Ascending aorta (tissue), 2 donors: Measurements from ENCODE around the gene ALG12. TPM values are rescaled to one million over a fixed set of nuclear protein-coding genes. Genes with fewer than 3 reads are reported as not detected.

Experiments
- DNase-seq, 2 donors: peaks; one replicate each; pipeline ENCODE4 v3.0.0-alpha.2; 2019; ENCODE audit warnings: low spot score in 2 of 2
- H3K27ac ChIP-seq, 2 donors: fragments of 200-600 bp; sonication (generic); one replicate each; pipeline ENCODE4 v1.5.1; 2016 to 2017; ENCODE audit warnings: mild to moderate bottlenecking in 1 of 2
- H3K27me3 ChIP-seq: fragments of 200-600 bp; sonication (generic); one replicate; pipeline ENCODE4 v1.5.1; 2017
- H3K36me3 ChIP-seq, 2 donors: fragments of 200-600 bp; sonication (generic); one replicate each; pipeline ENCODE4 v1.5.1; 2016
- H3K4me1 ChIP-seq, 2 donors: fragments of 200-600 bp; sonication (generic); one replicate each; pipeline ENCODE4 v1.5.1; 2016 to 2017; ENCODE audit warnings: mild to moderate bottlenecking in 1 of 2
- H3K4me3 ChIP-seq, 2 donors: fragments of 200-600 bp; sonication (generic); one replicate each; pipeline ENCODE4 v1.5.1; 2016 to 2017; ENCODE audit warnings: mild to moderate bottlenecking in 1 of 2
- H3K9me3 ChIP-seq, 2 donors: fragments of 200-600 bp; sonication (generic); one replicate each; pipeline ENCODE4 v1.5.1; 2016
- CTCF ChIP-seq, 3 experiments: fragments of 200-600 bp in 2 of 3; fragments of 450-650 bp in 1 of 3; sonication (generic) in 2 of 3; IDR thresholded peaks; one replicate each; pipeline ENCODE4 v1.5.1; 2016 to 2019; ENCODE audit warnings: antibody characterized with exemption in 3 of 3, mild to moderate bottlenecking in 1 of 3, moderate library complexity in 1 of 3
- intact Hi-C: fragments of 100-400 bp; cut with DNase I; formaldehyde crosslinking; loops from one replicate; pipeline ENCODE4 v1.15.1; 2023
- total RNA-seq: library from RNA; depleted of rRNA; stranded (reverse); fragments of >200 nt; gene quantifications from one replicate; pipeline ENCODE4 v1.1.0, GENCODE V29; 2016

Gene ALG12
- 6.9 TPM for total RNA-seq

DNA sequence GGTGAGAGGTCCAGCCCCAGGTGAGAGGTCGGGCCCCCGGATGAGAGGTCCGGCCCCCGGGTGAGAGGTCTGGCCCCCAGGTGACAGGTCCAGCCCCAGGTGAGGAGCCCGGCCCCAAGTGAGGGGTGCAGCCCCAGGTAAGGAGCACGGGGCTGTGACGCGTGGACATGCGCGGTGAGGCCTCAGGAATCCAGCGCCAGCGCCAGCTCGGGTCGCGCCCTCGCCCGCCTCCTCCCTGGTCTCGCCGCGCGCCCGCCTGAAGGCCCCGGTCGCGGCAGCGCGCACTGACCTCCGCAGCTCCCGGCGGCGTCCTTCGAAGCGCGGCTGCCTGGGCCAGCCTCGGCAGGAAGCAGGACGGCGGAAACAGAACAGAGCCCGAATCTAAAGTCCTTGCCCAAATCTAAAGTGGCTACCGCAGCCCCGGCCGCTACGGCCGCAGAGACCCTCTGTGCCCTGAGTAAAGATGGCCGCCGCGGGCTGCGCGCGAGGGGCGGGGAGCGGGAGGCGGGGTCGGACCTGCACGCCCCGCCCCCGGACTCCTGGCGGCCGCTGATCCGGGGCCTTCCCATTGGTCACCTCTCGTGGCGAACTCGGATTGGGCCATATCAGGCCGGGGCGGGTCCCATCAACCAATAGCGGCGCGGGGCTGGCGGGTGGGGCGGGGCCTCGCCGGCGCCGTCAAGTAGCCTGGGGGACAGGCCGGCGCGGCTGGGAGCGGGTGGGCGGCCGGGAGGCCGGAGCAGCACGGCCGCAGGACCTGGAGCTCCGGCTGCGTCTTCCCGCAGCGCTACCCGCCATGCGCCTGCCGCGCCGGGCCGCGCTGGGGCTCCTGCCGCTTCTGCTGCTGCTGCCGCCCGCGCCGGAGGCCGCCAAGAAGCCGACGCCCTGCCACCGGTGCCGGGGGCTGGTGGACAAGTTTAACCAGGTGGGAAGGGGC, at the start of gene ALG12, which contains the start of gene CRELD2:
Gene ALG12 (minus strand): TSS at position 465 of the 937 bp plus-strand sequence. CDS start 4,673 bp downstream, outside the sequence.
Gene CRELD2 (plus strand): TSS at position 661 of the 937 bp plus-strand sequence. CDS start 136 bp downstream, at position 797.
- intact Hi-C loops = loop anchor here (1.0 to 5.0 kb wide), 5 partner anchors 13 to 283 kb away; partner anchors contain the start of genes PIM3, SELENOO, TRABD and ZBED4
- no peaks in the 10 kb centered on the region for H3K9me3 ChIP-seq
- no peak for TF ChIP-seq CTCF (IDR thresholded peaks at IDR 0.05)
- H3K27me3 ChIP-seq = no peaks in the 10 kb centered on the region
- H3K4me3 ChIP-seq = peak within 1 kb of the TSS; percentile 76 to 90
- H3K27ac ChIP-seq = peak within 1 kb of the TSS; percentile 95
- H3K4me1 ChIP-seq = peaks cover 0 to 12% of the 10 kb centered on the region in 2 donors
- peak; percentile 94 to 99 for DNase-seq
- H3K36me3 ChIP-seq = peaks cover 4 to 27% of the 10 kb centered on the region in 2 donors

DNA sequence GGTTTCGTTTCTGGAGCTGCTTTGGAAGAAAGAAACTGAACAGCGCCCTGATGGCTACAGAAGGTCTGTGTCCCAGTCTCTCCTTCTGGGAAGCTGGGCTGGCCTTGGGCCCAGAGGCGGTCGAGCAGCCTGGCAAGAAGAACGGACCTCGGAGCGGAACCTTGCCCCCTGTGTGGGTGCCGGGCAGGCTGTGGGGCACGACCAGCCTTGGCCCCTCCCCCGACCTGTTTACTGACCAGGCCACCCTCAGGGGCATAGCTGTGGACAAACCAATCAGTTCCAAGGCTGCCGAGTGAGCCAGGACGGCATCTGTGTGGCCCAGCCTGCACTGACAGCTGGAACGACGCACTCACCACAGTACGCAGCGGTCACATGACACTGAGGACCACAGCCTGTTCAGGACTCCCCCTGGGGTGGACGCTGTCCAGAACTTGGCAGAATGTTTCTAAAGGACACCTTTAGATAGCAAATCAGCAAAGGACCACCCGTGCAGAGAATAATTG, 49.5 kb upstream of the ALG12 start:
- peak overlapping the region; percentile 16 to 32 for H3K4me3 ChIP-seq
- intact Hi-C loops = loop anchor here (10.0 kb wide), 1 partner anchor 537 kb away; the partner anchor contains the start of genes LMF2 and NCAPH2

DNA sequence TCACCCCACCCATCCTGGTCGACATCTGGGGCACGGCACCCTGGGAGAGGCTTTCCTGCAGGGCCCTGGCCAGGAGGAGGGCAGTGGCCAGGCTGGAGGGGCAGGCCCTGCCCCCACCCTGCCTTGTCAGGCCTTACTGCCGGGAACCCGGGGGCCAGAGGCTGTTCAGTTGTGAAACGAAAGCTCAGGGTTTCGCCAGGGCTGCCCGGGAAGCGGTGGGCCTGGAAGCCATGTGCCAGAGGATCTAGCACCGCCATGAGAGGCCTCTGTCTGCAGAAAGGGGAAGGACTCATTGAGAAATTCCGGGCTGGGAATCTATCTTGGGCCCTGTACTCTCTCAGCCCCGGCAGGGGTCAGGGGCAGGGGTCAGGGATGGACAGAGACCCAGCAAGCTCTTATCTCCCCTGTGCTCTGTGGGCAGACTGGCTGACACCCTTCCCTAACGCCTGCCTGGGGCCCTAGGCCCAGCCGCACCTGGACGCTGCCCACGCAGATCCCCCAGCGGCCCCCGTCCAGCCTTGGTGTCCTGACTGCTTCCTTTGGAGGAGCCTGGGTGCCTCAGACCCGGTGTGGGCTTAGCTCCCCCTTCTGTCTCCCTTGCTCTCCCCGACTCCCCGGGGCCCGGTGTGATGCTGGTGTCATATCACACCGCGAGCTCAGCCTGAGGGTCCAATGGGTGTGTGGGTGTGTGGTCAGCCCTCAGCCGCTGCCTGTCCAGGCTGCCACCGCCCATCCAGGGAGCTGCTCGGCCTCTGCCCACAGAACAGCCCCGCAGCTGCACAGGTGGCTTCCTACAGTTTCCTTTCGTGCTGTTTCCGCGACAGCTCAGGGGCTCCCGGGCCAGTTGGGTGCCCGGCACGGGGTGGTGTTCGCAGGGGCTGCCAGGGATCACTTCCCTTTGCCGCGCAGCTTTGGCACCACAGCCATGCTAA, 48.8 kb upstream of the ALG12 start:
- H3K27me3 ChIP-seq = no peaks in the 10 kb centered on the region
- TF ChIP-seq CTCF (IDR thresholded peaks at IDR 0.05) = no peak
- H3K9me3 ChIP-seq = no peaks in the 10 kb centered on the region
- peak overlapping the region; percentile 69 to 85 for H3K27ac ChIP-seq
- intact Hi-C loops = loop anchor here (10.0 kb wide), 1 partner anchor 538 kb away; the partner anchor contains the start of genes LMF2 and NCAPH2
- H3K4me3 ChIP-seq = peak overlapping the region; percentile 16 to 32
- peaks cover 18 to 22% of the 10 kb centered on the region in 2 donors for H3K36me3 ChIP-seq
- peak; percentile 8 to 75 for DNase-seq
- H3K4me1 ChIP-seq = peaks cover 8 to 50% of the 10 kb centered on the region in 2 donors

More for the DNA sequence above, 49.5 kb upstream of the ALG12 start:
- Histone ChIP-seq H3K27me3 (no peaks in the 10 kb centered on the region), H3K36me3 (peaks cover 15 to 19% of the 10 kb centered on the region in 2 donors), H3K4me1 (peaks cover 9 to 50% of the 10 kb centered on the region in 2 donors), H3K27ac (peak overlapping the region; percentile 69 to 85), H3K9me3 (no peaks in the 10 kb centered on the region)
- TF ChIP-seq CTCF (IDR thresholded peaks at IDR 0.05) = no peak
- peak; percentile 8 to 78 for DNase-seq

GRCh38 chr22:49966041-49966773, 48.0 kb upstream of the ALG12 start:
- Histone ChIP-seq H3K4me3 (no peak overlapping the region), H3K27me3 (no peaks in the 10 kb centered on the region), H3K36me3 (peaks cover 18 to 22% of the 10 kb centered on the region in 2 donors), H3K27ac (peak overlapping the region; percentile 69 to 85), H3K4me1 (peaks cover 3 to 43% of the 10 kb centered on the region in 2 donors), H3K9me3 (no peaks in the 10 kb centered on the region)
- intact Hi-C loops = loop anchor here (10.0 kb wide), 1 partner anchor 539 kb away; the partner anchor contains the start of genes LMF2 and NCAPH2
- DNase-seq = peak; percentile 8 to 67
- no peak for TF ChIP-seq CTCF (IDR thresholded peaks at IDR 0.05)
